Measurements from ENCODE around the gene PTPN2. TPM values are rescaled to one million over a fixed set of nuclear protein-coding genes. Genes with fewer than 3 reads are reported as not detected.

Gene PTPN2
- total and polyA plus RNA-seq, 2 experiments from 2014 or later = 49.9 to 65.5 TPM

DNA sequence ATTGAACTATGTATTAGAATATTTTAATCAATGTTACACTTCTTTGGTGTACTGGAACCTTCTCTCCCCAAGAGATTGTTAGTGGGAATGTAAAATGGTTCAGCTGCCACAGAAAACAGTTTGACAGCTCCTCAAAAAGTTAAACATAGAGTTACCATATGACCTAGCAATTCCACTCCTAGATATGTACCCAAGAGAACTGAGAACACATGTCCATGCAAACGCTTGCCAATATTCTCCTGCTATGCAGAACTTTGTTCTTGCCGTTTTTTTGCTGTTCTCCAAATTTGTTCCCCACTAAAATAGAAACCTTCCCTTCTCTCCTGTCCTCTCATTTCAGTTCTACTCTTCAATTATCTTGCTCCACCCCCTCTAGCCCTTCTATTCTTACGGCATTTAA is 87.6 kb downstream of the PTPN2 start:
- Mint-ChIP-seq H3K4me1 (no peaks in the 10 kb centered on the region), H3K36me3 (ENCODE audit: low read depth) (peaks cover 5% of the 10 kb centered on the region), H3K4me3 (no peak overlapping the region), H3K9me3 (no peaks in the 10 kb centered on the region), H3K27me3 (ENCODE audit: insufficient read depth, low read depth, poor library complexity) (peaks cover 4% of the 10 kb centered on the region), H3K27ac (no peak overlapping the region)
- Histone ChIP-seq H3F3A (replicated peaks; ENCODE audit: low read depth) (no peaks in the 10 kb centered on the region), H3K79me2 (replicated peaks; ENCODE audit: insufficient read depth) (no peaks in the 10 kb centered on the region), H3K27me3 (ENCODE audit: insufficient read depth) (no peaks in the 10 kb centered on the region), H2AFZ (no peak overlapping the region), H3K9me2 (ENCODE audit: insufficient read depth) (no peaks in the 10 kb centered on the region), H3K27ac (ENCODE audit: low read depth) (no peak overlapping the region), H3K36me3 (ENCODE audit: insufficient read depth) (peaks cover 14% of the 10 kb centered on the region; the same call in 1 of the 2 replicates), H3K4me2 (no peak overlapping the region), H4K20me1 (replicated peaks; ENCODE audit: insufficient read depth) (peaks cover 9% of the 10 kb centered on the region; the same call in 1 of the 2 replicates), H3K4me1 (ENCODE audit: insufficient read depth) (no peaks in the 10 kb centered on the region), H3K4me3 (no peak overlapping the region)
- ATAC-seq = no peak
- no peak for DNase-seq (ENCODE audit: low spot score)
- TF ChIP-seq, protein P1, sequence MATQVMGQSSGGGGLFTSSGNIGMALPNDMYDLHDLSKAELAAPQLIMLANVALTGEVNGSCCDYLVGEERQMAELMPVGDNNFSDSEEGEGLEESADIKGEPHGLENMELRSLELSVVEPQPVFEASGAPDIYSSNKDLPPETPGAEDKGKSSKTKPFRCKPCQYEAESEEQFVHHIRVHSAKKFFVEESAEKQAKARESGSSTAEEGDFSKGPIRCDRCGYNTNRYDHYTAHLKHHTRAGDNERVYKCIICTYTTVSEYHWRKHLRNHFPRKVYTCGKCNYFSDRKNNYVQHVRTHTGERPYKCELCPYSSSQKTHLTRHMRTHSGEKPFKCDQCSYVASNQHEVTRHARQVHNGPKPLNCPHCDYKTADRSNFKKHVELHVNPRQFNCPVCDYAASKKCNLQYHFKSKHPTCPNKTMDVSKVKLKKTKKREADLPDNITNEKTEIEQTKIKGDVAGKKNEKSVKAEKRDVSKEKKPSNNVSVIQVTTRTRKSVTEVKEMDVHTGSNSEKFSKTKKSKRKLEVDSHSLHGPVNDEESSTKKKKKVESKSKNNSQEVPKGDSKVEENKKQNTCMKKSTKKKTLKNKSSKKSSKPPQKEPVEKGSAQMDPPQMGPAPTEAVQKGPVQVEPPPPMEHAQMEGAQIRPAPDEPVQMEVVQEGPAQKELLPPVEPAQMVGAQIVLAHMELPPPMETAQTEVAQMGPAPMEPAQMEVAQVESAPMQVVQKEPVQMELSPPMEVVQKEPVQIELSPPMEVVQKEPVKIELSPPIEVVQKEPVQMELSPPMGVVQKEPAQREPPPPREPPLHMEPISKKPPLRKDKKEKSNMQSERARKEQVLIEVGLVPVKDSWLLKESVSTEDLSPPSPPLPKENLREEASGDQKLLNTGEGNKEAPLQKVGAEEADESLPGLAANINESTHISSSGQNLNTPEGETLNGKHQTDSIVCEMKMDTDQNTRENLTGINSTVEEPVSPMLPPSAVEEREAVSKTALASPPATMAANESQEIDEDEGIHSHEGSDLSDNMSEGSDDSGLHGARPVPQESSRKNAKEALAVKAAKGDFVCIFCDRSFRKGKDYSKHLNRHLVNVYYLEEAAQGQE (IDR thresholded peaks at IDR 0.05; ENCODE audit: unreplicated experiment) = no peak
- TF ChIP-seq JUNB (IDR thresholded peaks at IDR 0.05; ENCODE audit: unreplicated experiment) (no peak), POLR2AphosphoS5 (IDR thresholded peaks at IDR 0.05; ENCODE audit: low read depth) (no peak), STAT1 (IDR thresholded peaks at IDR 0.05; ENCODE audit: unreplicated experiment) (no peak), ZNF331 (CRISPR knock-in tag; IDR thresholded peaks at IDR 0.05; ENCODE audit: low read depth) (no peak), NANOG (IDR thresholded peaks at IDR 0.05; ENCODE audit: borderline replicate concordance) (no peak)
- TF ChIP-seq, protein P2, sequence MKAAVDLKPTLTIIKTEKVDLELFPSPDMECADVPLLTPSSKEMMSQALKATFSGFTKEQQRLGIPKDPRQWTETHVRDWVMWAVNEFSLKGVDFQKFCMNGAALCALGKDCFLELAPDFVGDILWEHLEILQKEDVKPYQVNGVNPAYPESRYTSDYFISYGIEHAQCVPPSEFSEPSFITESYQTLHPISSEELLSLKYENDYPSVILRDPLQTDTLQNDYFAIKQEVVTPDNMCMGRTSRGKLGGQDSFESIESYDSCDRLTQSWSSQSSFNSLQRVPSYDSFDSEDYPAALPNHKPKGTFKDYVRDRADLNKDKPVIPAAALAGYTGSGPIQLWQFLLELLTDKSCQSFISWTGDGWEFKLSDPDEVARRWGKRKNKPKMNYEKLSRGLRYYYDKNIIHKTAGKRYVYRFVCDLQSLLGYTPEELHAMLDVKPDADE (IDR thresholded peaks at IDR 0.05) = no peak

DNA sequence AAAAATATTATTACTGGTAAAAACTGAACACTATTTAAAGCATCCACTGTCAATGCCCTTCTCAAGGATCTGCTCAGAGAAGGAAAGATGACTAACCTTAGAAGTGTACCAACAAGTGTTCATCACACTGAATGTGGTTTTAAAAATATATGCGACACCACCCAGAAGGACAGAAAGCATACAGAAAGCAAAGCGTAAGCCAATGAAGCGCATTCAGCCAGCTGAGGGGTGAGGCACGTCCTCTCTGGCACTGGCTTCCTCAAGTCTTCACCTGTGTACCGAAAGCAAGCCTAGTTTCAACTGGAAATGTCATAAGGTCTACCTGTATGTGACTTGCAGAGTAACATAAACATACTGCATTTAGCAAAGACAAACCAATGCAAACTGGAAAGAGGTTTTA is 92.4 kb downstream of the PTPN2 start:
- H3K4me2 ChIP-seq = no peak overlapping the region
- DNase-seq (ENCODE audit: low spot score) (no peak), ATAC-seq (no peak)
- no peaks in the 10 kb centered on the region for H3K79me2 ChIP-seq (replicated peaks; ENCODE audit: insufficient read depth)
- H3F3A ChIP-seq (replicated peaks; ENCODE audit: low read depth) = no peaks in the 10 kb centered on the region
- no peak overlapping the region for H2AFZ ChIP-seq
- Mint-ChIP-seq H3K4me3 (no peak overlapping the region), H3K4me1 (no peaks in the 10 kb centered on the region), H3K27me3 (ENCODE audit: insufficient read depth, low read depth, poor library complexity) (peaks cover 4% of the 10 kb centered on the region), H3K9me3 (no peaks in the 10 kb centered on the region), H3K27ac (no peak overlapping the region), H3K36me3 (ENCODE audit: low read depth) (peaks cover 3% of the 10 kb centered on the region; the same call in 2 of the 3 replicates)
- no peaks in the 10 kb centered on the region for H3K4me1 ChIP-seq (ENCODE audit: insufficient read depth)
- H4K20me1 ChIP-seq (replicated peaks; ENCODE audit: insufficient read depth) = peaks cover 9% of the 10 kb centered on the region; the same call in 1 of the 2 replicates
- H3K9me2 ChIP-seq (ENCODE audit: insufficient read depth) = no peaks in the 10 kb centered on the region
- H3K36me3 ChIP-seq (ENCODE audit: insufficient read depth) = peaks cover 8% of the 10 kb centered on the region; the same call in 1 of the 2 replicates
- no peaks in the 10 kb centered on the region for H3K27me3 ChIP-seq (ENCODE audit: insufficient read depth)
- no peak overlapping the region for H3K4me3 ChIP-seq
- no peak overlapping the region for H3K27ac ChIP-seq (ENCODE audit: low read depth)
- TF ChIP-seq, protein P3, sequence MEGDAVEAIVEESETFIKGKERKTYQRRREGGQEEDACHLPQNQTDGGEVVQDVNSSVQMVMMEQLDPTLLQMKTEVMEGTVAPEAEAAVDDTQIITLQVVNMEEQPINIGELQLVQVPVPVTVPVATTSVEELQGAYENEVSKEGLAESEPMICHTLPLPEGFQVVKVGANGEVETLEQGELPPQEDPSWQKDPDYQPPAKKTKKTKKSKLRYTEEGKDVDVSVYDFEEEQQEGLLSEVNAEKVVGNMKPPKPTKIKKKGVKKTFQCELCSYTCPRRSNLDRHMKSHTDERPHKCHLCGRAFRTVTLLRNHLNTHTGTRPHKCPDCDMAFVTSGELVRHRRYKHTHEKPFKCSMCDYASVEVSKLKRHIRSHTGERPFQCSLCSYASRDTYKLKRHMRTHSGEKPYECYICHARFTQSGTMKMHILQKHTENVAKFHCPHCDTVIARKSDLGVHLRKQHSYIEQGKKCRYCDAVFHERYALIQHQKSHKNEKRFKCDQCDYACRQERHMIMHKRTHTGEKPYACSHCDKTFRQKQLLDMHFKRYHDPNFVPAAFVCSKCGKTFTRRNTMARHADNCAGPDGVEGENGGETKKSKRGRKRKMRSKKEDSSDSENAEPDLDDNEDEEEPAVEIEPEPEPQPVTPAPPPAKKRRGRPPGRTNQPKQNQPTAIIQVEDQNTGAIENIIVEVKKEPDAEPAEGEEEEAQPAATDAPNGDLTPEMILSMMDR (conservative IDR thresholded peaks at IDR 0.05; ENCODE audit: low read depth in 2 of 2) = no peak
- no peak for TF ChIP-seq JUNB (IDR thresholded peaks at IDR 0.05; ENCODE audit: unreplicated experiment)
- no peak for TF ChIP-seq ZNF114 (CRISPR knock-in tag; IDR thresholded peaks at IDR 0.05)
- no peak for TF ChIP-seq NANOG (IDR thresholded peaks at IDR 0.05; ENCODE audit: borderline replicate concordance)
- TF ChIP-seq, protein P1 (IDR thresholded peaks at IDR 0.05; ENCODE audit: unreplicated experiment) = no peak
- TF ChIP-seq, protein P2 (IDR thresholded peaks at IDR 0.05) = no peak
- no peak for TF ChIP-seq EZH2 (IDR thresholded peaks at IDR 0.05; ENCODE audit: low read depth, unreplicated experiment)
- no peak for TF ChIP-seq STAT1 (IDR thresholded peaks at IDR 0.05; ENCODE audit: unreplicated experiment)
- no peak for TF ChIP-seq ZNF331 (CRISPR knock-in tag; IDR thresholded peaks at IDR 0.05; ENCODE audit: low read depth)
- no peak for TF ChIP-seq POLR2AphosphoS5 (IDR thresholded peaks at IDR 0.05; ENCODE audit: low read depth)
- no peak for TF ChIP-seq EZH2phosphoT487 (IDR thresholded peaks at IDR 0.05; ENCODE audit: unreplicated experiment)

Measured in GM23338 (cell line).